Right cardiac atrium (tissue), 5 donors: ENCODE measurements around the gene HNRNPD. TPM values are rescaled to one million over a fixed set of nuclear protein-coding genes. Genes with fewer than 3 reads are reported as not detected.
"Not testable (repeated sequence)": the region's sequence is repeated elsewhere in the genome, so short reads cannot be mapped to it uniquely, and the experiment has no call there.

ENCODE experiments used
- ATAC-seq, 2 donors: fragments of 200-7000 bp; cut with Tn5 transposase; one replicate each; pipeline versions ENCODE4 v1.8.0 to v1.9.1; 2020; ENCODE audit warnings: moderate library complexity in 2 of 2, mild to moderate bottlenecking in 1 of 2
- DNase-seq, 3 donors: peaks; one replicate each; pipeline ENCODE4 v3.0.0-alpha.2; 2020
- H3K27ac ChIP-seq: one replicate; pipeline ENCODE4 v1.5.1; 2013; ENCODE audit warnings: mild to moderate bottlenecking, low read length, control low read depth, moderate library complexity
- H3K27me3 ChIP-seq: one replicate; pipeline ENCODE4 v1.6.1; 2013; ENCODE audit not compliant: control insufficient read depth, insufficient read depth
- H3K4me1 ChIP-seq: one replicate; pipeline ENCODE4 v1.6.1; 2013; ENCODE audit warnings: low read length; ENCODE audit not compliant: control insufficient read depth, insufficient read depth
- H3K4me3 ChIP-seq: one replicate; pipeline ENCODE4 v1.5.1; 2013; ENCODE audit warnings: low read length, control low read depth
- H3K9me3 ChIP-seq: one replicate; pipeline ENCODE4 v1.6.1; 2013; ENCODE audit warnings: low read length; ENCODE audit not compliant: control insufficient read depth
- WGBS: extraction: QIAGEN DNeasy Blood & Tissue Kit; methylation state at CpG from one replicate; pipeline ENCODE4 v1.1.7; 2013; 5-methylcytosine and 5-hydroxymethylcytosine counted together
- intact Hi-C, 4 donors: fragments of 100-400 bp; cut with DNase I; formaldehyde crosslinking; loops; one replicate each; pipeline versions ENCODE4 v1.11.0 to v1.14.0; 2022 to 2023
- polyA plus RNA-seq: library from polyadenylated mRNA; stranded (reverse); fragments of 200-250 nt; gene quantifications from one replicate; pipeline ENCODE4 v1.2.3, GENCODE V29; 2013
- total RNA-seq, 4 donors: library from RNA; stranded (reverse); fragmentation: NEBNext Ultra II Directional; extraction: Animal tissue kit (Norgen Biotek cat#: 25700); gene quantifications; one replicate each; pipeline ENCODE4 v1.2.1, GENCODE V29; 2021
- donor health status: healthy with polysubstance abuse.
- donor health status: DM: no; HTN: yes; CAD: no.
- donor health status: DM: no; HTN: no; CAD: no.
- donor health status: DM: no; HTN: yes; CAD: no; lungs with severe emphysema.
- donor health status: DM: yes; HTN: yes; CAD: no.

HNRNPD gene
- total and polyA plus RNA-seq, 5 donors: 128 to 141 (median 140) TPM

DNA sequence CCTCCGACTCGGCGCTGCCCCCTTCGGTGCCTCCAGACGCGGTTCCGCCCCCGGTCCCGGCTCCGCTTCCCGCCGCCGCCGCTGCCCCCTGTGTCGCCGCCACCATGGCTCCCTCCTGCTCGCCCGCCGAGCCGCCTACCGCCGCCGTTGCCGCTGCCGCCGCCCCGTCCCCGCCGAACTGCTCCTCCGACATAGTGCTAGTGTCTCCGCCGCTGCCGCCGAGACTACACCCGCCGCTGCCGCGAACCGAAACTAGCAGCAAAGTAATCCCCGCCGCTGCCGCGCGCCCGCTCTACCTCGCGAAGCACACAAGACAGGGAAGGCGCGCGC is 340 bp downstream of the HNRNPD start:
- Histone ChIP-seq H3K4me1 (peaks cover 3% of the 10 kb centered on the region), H3K27me3 (no peaks in the 10 kb centered on the region), H3K4me3 (peak overlapping the region; percentile 88), H3K27ac (peak overlapping the region; percentile 98), H3K9me3 (no peaks in the 10 kb centered on the region)
- ATAC-seq: peak; percentile 7 to 28
- under 1% methylated on average over 50 of the region's 50 CpGs for WGBS
- no peak for DNase-seq
- intact Hi-C loops: loop anchor here in 3 of 4 donors (5.0 to 10.0 kb wide), 3 partner anchors 51 to 89 kb away; no protein-coding TSS in a partner anchor

DNA sequence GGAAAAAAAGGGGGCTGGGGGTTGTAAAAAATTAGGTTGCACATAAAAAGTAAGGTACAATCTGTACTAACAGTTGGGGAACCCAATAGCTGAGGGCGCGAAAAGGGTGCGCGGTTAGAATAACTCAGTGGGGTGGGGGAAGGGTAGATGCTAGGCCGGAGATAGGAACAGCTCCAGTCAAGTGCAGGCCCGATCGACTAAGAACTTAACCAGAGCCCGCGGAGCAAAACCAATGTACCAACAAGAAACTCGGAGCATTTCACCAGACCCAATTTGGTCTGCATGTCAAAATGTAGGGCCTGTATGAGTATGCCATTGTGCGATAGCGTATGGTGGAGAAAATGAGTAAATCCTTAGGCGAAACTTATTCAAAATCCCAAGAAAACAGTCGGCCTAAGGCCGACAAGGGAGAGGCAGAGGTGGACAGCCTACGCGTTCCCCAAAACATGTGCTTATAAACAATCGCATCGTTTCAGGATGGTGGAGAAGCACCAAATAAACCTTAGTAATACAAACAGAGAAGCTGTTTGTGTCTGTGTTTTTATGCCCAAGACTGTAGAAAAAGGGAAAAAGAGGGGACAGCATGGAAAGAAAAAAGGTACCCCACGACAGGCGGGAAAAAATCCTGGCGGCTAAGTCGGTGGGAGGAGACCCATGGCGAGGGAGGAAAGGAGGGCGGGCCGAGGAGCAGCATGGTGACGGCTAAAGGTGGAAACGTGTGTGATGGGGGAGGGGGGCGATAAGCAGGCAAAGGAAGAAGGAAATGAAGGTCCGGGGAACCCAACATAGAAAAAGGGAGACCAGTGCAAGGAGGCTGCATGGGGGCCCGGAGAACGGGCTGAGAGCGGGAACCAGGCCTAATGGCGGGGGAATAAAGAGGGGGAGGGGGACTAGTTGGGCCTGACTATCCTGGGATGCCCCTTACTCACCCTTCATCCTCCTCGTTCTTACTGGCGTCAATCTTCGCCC is 990 bp downstream of the HNRNPD start:
- Histone ChIP-seq H3K4me1 (peaks cover 3% of the 10 kb centered on the region), H3K27ac (peak overlapping the region; percentile 98), H3K27me3 (no peaks in the 10 kb centered on the region), H3K9me3 (no peaks in the 10 kb centered on the region), H3K4me3 (peak overlapping the region; percentile 88)
- DNase-seq (peak; percentile 77 to 88 (median 87)), ATAC-seq (peak; percentile 54 to 67)
- WGBS: under 1% methylated on average over 37 of the region's 37 CpGs
- intact Hi-C loops: loop anchor here in 3 of 4 donors (5.0 to 10.0 kb wide), 3 partner anchors 52 to 88 kb away; no protein-coding TSS in a partner anchor

DNA sequence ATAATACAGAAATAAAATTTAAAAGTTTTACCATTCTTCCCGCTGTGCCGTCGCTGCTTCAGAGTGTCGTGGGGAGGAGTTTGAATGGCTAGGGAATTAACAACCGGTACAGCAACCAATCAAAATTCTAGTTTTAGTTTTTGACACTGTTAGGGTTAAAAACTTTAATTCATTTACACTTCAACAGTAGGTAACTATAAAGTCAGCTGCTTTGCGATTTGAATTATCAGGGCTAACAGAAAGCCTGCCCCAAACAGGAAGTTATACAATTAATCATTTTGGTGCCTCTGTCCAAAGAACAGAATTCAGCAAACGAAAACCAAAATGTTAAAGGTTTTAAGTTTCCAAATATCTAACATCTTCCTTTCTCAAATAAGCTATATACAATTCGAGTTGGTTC is 2.3 kb downstream of the HNRNPD start:
- DNase-seq (no peak), ATAC-seq (no peak)
- Histone ChIP-seq H3K4me3 (peak overlapping the region; percentile 88), H3K27ac (no peak overlapping the region), H3K9me3 (no peaks in the 10 kb centered on the region), H3K27me3 (no peaks in the 10 kb centered on the region), H3K4me1 (peaks cover 5% of the 10 kb centered on the region)
- intact Hi-C loops: loop anchor here in 3 of 4 donors (5.0 to 10.0 kb wide), 3 partner anchors 53 to 87 kb away; no protein-coding TSS in a partner anchor
- 2% methylated on average over 8 of the region's 8 CpGs for WGBS

DNA sequence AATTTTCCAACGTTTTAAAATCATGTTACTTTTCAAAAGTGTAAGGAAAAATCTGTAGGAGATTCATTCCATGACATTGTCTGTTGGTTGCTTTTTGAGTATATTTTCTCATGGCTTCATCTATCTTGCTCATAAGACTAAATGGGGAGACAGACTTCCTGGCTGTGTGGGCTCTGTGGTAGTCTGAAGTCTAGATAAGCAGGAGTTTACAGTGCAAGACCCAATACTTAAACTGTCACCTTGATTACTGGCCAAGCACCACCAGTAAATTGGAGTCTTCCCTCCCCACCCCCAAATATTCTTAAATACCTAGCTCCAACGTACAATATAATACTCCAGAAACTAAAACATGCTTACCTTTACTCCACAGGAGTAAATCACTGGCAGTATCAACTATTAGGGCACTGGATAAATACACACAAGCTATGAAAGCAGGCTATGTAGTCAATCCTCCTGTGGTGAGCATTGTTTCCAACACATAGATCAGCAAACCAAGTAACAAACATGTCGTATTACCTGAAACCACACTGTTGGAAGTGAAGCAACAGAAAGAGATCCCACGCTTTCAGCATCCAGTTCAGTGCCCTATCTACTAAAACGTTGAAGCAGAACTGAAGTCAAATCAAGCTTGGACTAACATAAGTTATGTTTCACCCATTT is 6.2 kb downstream of the HNRNPD start:
- 44% methylated on average over 5 of the region's 5 CpGs for WGBS
- Histone ChIP-seq H3K27ac (no peak overlapping the region), H3K4me1 (peaks cover 10% of the 10 kb centered on the region), H3K9me3 (no peaks in the 10 kb centered on the region), H3K27me3 (no peaks in the 10 kb centered on the region), H3K4me3 (no peak overlapping the region)
- intact Hi-C loops: loop anchor here in 1 of 4 donors (10.0 kb wide), 1 partner anchor 527 kb away; the partner anchor contains the start of gene SEC31A
- ATAC-seq: no peak
- no peak for DNase-seq

DNA sequence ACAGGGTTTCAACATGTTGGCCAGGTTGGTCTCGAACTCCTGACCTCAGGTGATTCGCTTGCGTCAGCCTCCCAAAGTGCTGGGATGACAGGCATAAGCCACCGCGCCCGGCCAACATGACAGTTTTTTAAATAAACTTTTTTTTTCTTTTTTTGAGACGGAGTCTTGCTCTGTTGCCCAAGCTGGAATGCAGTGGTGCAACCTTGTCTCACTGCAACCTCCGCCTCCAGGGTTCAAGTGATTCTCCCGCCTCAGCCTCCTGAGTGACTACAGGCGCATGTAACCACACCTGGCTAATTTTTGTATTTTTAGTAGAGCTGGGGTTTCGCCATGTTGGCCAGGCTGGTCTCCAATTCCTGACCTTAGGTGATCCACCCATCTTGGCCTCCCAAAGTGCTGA is 7.4 kb downstream of the HNRNPD start:
- H3K27me3 ChIP-seq, ATAC-seq, H3K4me3 ChIP-seq, H3K27ac ChIP-seq, H3K9me3 ChIP-seq, DNase-seq: not testable (repeated sequence)
- peaks cover 11% of the 10 kb centered on the region for H3K4me1 ChIP-seq
- 93% methylated on average over 11 of the region's 11 CpGs for WGBS
- intact Hi-C loops: loop anchor here in 1 of 4 donors (10.0 kb wide), 1 partner anchor 528 kb away; the partner anchor contains the start of gene SEC31A

DNA sequence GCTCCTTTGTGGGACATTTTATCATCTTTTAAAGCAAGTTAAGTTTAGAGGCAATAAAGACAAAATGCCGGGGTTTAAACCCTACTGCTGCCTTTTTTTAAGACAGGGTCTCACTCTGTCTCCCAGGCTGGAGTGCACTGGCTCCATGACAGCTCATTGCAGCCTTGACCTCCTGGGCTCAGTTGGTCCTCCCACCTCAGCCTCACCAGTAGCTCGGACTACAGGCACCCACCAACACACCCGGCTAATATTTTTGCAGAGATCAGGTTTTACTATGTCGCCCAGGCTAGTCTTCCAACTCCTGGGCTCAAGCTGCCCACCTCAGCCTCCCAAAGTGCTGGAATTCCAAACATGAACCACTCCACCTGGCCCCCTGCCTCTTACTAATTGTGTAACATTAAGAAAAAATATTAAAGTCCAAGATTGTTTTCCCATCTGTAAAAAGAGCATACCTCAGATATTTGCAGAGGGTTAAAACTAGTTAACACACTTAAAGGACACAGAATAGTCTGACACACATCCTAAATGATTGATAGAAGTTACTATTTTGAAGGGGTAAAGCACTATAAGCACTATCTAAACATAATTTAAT is 9.8 kb downstream of the HNRNPD start:
- ATAC-seq (no peak), DNase-seq (no peak)
- Histone ChIP-seq H3K27me3 (no peaks in the 10 kb centered on the region), H3K4me3 (no peak overlapping the region), H3K9me3 (no peaks in the 10 kb centered on the region), H3K4me1 (peaks cover 11% of the 10 kb centered on the region), H3K27ac (no peak overlapping the region)
- intact Hi-C loops: loop anchor here in 1 of 4 donors (10.0 kb wide), 1 partner anchor 531 kb away; the partner anchor contains the start of gene SEC31A
- WGBS: 71% methylated on average over 4 of the region's 4 CpGs

DNA sequence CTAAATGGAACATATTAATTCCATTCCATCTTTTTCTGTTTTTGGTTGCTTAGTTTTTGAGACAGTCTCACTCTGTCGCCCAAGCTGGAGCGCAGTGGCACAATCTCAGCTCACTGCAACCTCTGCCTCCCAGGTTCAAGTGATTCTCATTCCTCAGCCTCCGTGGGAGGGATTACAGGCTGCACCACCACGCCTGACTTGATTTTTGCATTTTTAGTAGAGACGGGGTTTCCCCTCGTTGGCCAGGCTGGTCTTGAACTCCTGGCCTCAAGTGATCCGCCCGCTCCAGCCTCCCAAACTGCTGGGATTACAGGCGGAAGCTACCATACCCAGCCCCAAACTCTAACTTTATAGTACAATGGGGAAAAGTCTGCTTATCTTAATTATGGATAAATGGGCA is 11.2 kb downstream of the HNRNPD start:
- DNase-seq (no peak), ATAC-seq (no peak)
- H3K27me3 ChIP-seq: no peaks in the 10 kb centered on the region
- 65% methylated on average over 9 of the region's 9 CpGs for WGBS
- H3K4me3 ChIP-seq: no peak overlapping the region
- intact Hi-C loops: loop anchor here in 1 of 4 donors (10.0 kb wide), 1 partner anchor 532 kb away; the partner anchor contains the start of gene SEC31A
- no peaks in the 10 kb centered on the region for H3K9me3 ChIP-seq
- no peak overlapping the region for H3K27ac ChIP-seq
- peaks cover 9% of the 10 kb centered on the region for H3K4me1 ChIP-seq

DNA sequence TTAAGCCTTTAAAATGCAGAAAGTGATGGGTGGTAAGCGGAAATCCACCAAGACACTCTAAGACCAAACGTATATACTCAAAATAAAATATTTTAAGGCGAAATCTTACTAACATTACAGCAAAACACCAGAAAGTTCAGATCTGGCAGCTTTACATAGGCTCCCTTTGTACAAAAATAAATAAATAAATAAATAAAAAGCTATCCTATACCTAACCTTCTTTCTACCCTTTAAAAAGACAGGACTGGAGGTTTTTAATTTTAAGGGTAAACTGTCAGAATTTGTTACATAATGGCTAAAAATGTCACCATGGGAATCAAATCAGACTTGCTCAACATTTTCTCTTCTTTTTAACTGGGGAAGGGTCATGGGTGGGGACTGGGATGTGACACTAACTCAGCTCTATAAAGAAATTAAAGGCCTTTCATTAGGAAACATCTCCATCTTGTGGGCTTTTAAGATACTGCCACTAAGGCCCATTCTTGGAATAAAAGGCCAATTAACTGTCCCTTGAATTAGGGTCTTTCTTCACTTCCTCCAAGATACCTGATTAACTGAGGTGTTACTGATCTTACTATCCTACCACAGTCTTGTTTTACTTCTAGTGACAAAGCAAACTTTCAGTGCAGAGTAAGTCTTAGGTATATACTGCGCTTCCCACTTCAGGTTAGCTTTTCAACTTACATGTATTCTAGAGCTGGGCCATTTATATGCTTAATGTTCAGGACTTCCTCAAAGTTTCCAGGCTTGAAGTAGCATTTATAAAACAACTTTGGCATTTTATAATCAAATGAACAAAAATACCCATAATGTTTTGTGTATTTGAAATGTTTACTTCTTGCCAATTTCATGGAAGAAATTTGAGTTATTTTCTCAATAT is 13.3 kb downstream of the HNRNPD start:
- intact Hi-C loops: loop anchor here in 1 of 4 donors (10.0 kb wide), 1 partner anchor 534 kb away; the partner anchor contains the start of gene SEC31A
- Histone ChIP-seq H3K4me3 (no peak overlapping the region), H3K4me1 (peaks cover 6% of the 10 kb centered on the region), H3K27ac (no peak overlapping the region), H3K9me3 (no peaks in the 10 kb centered on the region), H3K27me3 (no peaks in the 10 kb centered on the region)
- DNase-seq (no peak), ATAC-seq (peak; percentile 60 to 63)
- WGBS: 89% methylated on average over 4 of the region's 4 CpGs

DNA sequence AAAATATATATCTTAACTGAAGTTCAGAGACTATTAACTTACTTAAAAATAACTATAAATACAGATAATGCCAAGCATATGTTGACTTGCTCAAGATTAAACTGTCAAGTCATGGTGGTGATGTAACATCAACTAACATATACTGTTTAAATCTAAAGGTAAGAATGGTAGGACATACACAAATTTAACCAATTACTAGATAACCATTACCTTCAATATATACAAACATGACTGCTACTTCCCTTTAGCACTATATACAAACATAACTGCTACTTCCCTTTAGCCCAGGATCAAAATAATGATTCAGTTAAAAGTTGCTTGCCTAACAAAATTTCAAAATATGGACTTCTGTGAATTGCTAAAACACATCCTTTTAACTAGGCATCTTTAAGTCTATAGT is 14.9 kb downstream of the HNRNPD start:
- DNase-seq: no peak
- intact Hi-C loops: no loop called here
- Histone ChIP-seq H3K27ac (no peak overlapping the region), H3K4me1 (peaks cover 5% of the 10 kb centered on the region), H3K27me3 (no peaks in the 10 kb centered on the region), H3K9me3 (no peaks in the 10 kb centered on the region), H3K4me3 (no peak overlapping the region)
- ATAC-seq: no peak

DNA sequence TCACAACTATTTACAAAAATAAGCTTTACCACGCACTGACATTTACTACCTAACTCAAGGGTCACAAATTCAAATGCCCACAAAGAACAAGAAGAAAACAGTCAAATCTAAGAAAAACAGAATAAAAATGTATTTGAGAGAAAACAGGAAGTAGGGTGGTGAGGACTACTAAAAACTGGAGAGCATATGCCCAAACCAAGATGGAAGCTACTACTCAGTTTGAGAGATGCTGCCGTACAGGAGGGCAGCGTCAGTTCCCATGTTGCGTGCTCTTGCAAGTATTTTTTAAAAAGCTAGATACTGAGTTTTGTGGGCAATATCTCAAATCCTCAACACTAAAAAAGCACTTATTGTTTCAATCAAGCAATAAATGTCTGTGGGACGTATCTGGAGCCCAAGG is 16.2 kb downstream of the HNRNPD start:
- DNase-seq (no peak), ATAC-seq (no peak)
- Histone ChIP-seq H3K9me3 (no peaks in the 10 kb centered on the region), H3K4me1 (peaks cover 3% of the 10 kb centered on the region), H3K4me3 (no peak overlapping the region), H3K27ac (no peak overlapping the region), H3K27me3 (no peaks in the 10 kb centered on the region)
- intact Hi-C loops: no loop called here
- WGBS: 84% methylated on average over 5 of the region's 5 CpGs
